MCF 10A (cell line): ENCODE measurements around the gene TOR4A. TPM values are rescaled to one million over a fixed set of nuclear protein-coding genes. Genes with fewer than 3 reads are reported as not detected.
A peak's percentile ranks its signal among the peaks of the same experiment; 100 is the strongest.

Experiments used
- BruUV-seq: library from RNA; stranded (reverse); fragments of 400-500 nt; replicated peaks from 2 replicates; lab custom pipeline; 2021; lab: Mats Ljungman, UMichigan
- CTCF ChIA-PET: fragments of 300-600 bp; sonication (Branson Sonifier 250); formaldehyde crosslinking; extraction: SDS; loops from one replicate; lab custom pipeline; 2021; ENCODE audit warnings: antibody characterized with exemption, inconsistent platforms; lab: Yijun Ruan, JAX
- POLR2A ChIA-PET: fragments of 300-600, 350-650 bp; sonication (Branson Sonifier 250); formaldehyde crosslinking; extraction: SDS; loops from one replicate; lab custom pipeline; 2020; ENCODE audit warnings: antibody characterized with exemption, inconsistent platforms; lab: Yijun Ruan, JAX
- DNase-seq: peaks from one replicate; pipeline ENCODE4 v3.0.0-alpha.2; 2018; ENCODE audit not compliant: unreplicated experiment
- H3K27ac Mint-ChIP-seq: one replicate; pipeline ENCODE4 v1.8.0; 2022; ENCODE audit warnings: mild to moderate bottlenecking, low read depth, mixed read lengths; ENCODE audit not compliant: unreplicated experiment
- H3K27me3 Mint-ChIP-seq: one replicate; pipeline ENCODE4 v1.8.0; 2022; ENCODE audit warnings: mixed read lengths; ENCODE audit not compliant: insufficient read depth, unreplicated experiment
- H3K36me3 Mint-ChIP-seq: one replicate; pipeline ENCODE4 v1.8.0; 2022; ENCODE audit warnings: mild to moderate bottlenecking, moderate library complexity, mixed read lengths; ENCODE audit not compliant: insufficient read depth, unreplicated experiment
- H3K4me1 Mint-ChIP-seq: one replicate; pipeline ENCODE4 v1.8.0; 2022; ENCODE audit warnings: mixed read lengths; ENCODE audit not compliant: insufficient read depth, unreplicated experiment
- H3K4me3 Mint-ChIP-seq: one replicate; pipeline ENCODE4 v1.8.0; 2022; ENCODE audit warnings: mild to moderate bottlenecking, moderate library complexity, mixed read lengths; ENCODE audit not compliant: unreplicated experiment
- H3K9me3 Mint-ChIP-seq: one replicate; pipeline ENCODE4 v1.8.0; 2022; ENCODE audit warnings: mixed read lengths; ENCODE audit not compliant: unreplicated experiment
- CTCF ChIP-seq: fragments of 200-600 bp; IDR thresholded peaks from one replicate; pipeline ENCODE4 v1.8.0; 2022; ENCODE audit warnings: antibody characterized with exemption, mild to moderate bottlenecking; ENCODE audit not compliant: unreplicated experiment
- intact Hi-C: fragments of 100-400 bp; cut with micrococcal nuclease; formaldehyde crosslinking; loops from 2 replicates; pipeline ENCODE4 v1.14.1; 2022
- total RNA-seq: library from RNA; stranded (reverse); gene quantifications from 2 replicates; pipeline ENCODE4 v1.2.3, GENCODE V29; 2022

The TOR4A gene
- total RNA-seq, 1 experiment from 2014 or later, result 21.9 TPM

GRCh38 chr9:137255448-137256114 lies 21.9 kb upstream of the TOR4A start:
- no peaks in the 10 kb centered on the region for H3K4me1 Mint-ChIP-seq
- POLR2A ChIA-PET, result interaction anchor here (1.0 to 5.6 kb wide), 8 partner anchors 12 to 169 kb away, joined by 3 to 118 read pairs (median 5); partner anchors contain the start of genes MAN1B1, TOR4A, TPRN and TUBB4B
- intact Hi-C loops, result no loop called here
- CTCF ChIA-PET, result interaction anchor here (0.8 to 2.2 kb wide), 8 partner anchors 9 to 137 kb away, joined by 4 to 13 read pairs (median 6); partner anchors contain the start of gene TOR4A
- H3K27ac Mint-ChIP-seq, result no peak overlapping the region
- no peaks in the 10 kb centered on the region for H3K9me3 Mint-ChIP-seq
- peaks cover 43% of the 10 kb centered on the region for H3K36me3 Mint-ChIP-seq
- no peaks in the 10 kb centered on the region for H3K27me3 Mint-ChIP-seq
- TF ChIP-seq CTCF, result no peak
- peak overlapping the region; percentile 82 for H3K4me3 Mint-ChIP-seq
- BruUV-seq, result no TSS peak
- DNase-seq, result peak; percentile 20

GRCh38 chr9:137256362-137256761 lies 21.2 kb upstream of the TOR4A start:
- peaks cover 49% of the 10 kb centered on the region for H3K36me3 Mint-ChIP-seq

GRCh38 chr9:137256856-137257255 lies 20.7 kb upstream of the TOR4A start:
- ChIA-PET CTCF (interaction anchor here (0.6 to 1.3 kb wide), 7 partner anchors 10 to 562 kb away, joined by 3 to 13 read pairs (median 5); no protein-coding TSS in a partner anchor), POLR2A (interaction anchor here (1.8 to 5.6 kb wide), 2 partner anchors 13 to 33 kb away, joined by 6 to 118 read pairs; partner anchors contain the start of gene TUBB4B)
- Mint-ChIP-seq H3K36me3 (peaks cover 54% of the 10 kb centered on the region), H3K27me3 (no peaks in the 10 kb centered on the region), H3K9me3 (no peaks in the 10 kb centered on the region), H3K4me1 (peaks cover 4% of the 10 kb centered on the region), H3K27ac (no peak overlapping the region), H3K4me3 (peak overlapping the region; percentile 82)
- DNase-seq, result no peak
- no peak for TF ChIP-seq CTCF
- intact Hi-C loops, result no loop called here
- no TSS peak for BruUV-seq

More at GRCh38 chr9:137256362-137256761, 21.2 kb upstream of the TOR4A start:
- peak overlapping the region; percentile 82 for H3K4me3 Mint-ChIP-seq
- no peak for TF ChIP-seq CTCF
- no peak overlapping the region for H3K27ac Mint-ChIP-seq
- DNase-seq, result no peak
- CTCF ChIA-PET, result interaction anchor here (0.6 to 1.3 kb wide), 8 partner anchors 9 to 562 kb away, joined by 3 to 13 read pairs (median 4); no protein-coding TSS in a partner anchor
- BruUV-seq, result no TSS peak
- H3K9me3 Mint-ChIP-seq, result no peaks in the 10 kb centered on the region
- no peaks in the 10 kb centered on the region for H3K4me1 Mint-ChIP-seq
- intact Hi-C loops, result no loop called here
- POLR2A ChIA-PET, result interaction anchor here (1.5 to 5.6 kb wide), 3 partner anchors 13 to 56 kb away, joined by 4 to 118 read pairs (median 6); partner anchors contain the start of genes TPRN and TUBB4B
- no peaks in the 10 kb centered on the region for H3K27me3 Mint-ChIP-seq
